H9 (cell line): ENCODE data around the gene ACOX1. TPM values are rescaled to one million over a fixed set of nuclear protein-coding genes. Genes with fewer than 3 reads are reported as not detected.

ENCODE experiments used
- DNase-seq: peaks from one replicate; pipeline ENCODE4 v3.0.0-alpha.2; 2017
- H2AFZ ChIP-seq: one replicate; pipeline ENCODE4 v1.6.1; 2013; ENCODE audit warnings: mild to moderate bottlenecking, low read length, control low read depth, moderate library complexity
- H2AK5ac ChIP-seq: 2 replicates; pipeline ENCODE4 v1.6.1; 2013; ENCODE audit warnings: low read length, control low read depth, mixed read lengths; ENCODE audit not compliant: insufficient read length
- H2BK120ac ChIP-seq: one replicate; pipeline ENCODE4 v1.6.1; 2013; ENCODE audit warnings: low read depth, mild to moderate bottlenecking, low read length, control low read depth, inconsistent platforms; ENCODE audit not compliant: poor library complexity, severe bottlenecking
- H2BK12ac ChIP-seq: 2 replicates; pipeline ENCODE4 v1.6.1; 2013; ENCODE audit warnings: low read length, control low read depth, mixed read lengths, low read depth; ENCODE audit not compliant: insufficient read length
- H2BK15ac ChIP-seq: 2 replicates; pipeline ENCODE4 v1.6.1; 2013; ENCODE audit warnings: low read depth, low read length, control low read depth
- H2BK20ac ChIP-seq: one replicate; pipeline ENCODE4 v1.6.1; 2013; ENCODE audit warnings: low read depth, mild to moderate bottlenecking, low read length, control low read depth, inconsistent platforms; ENCODE audit not compliant: poor library complexity, severe bottlenecking
- H2BK5ac ChIP-seq: 2 replicates; pipeline ENCODE4 v1.6.1; 2013; ENCODE audit warnings: low read length, control low read depth, mixed read lengths; ENCODE audit not compliant: insufficient read length
- H3K14ac ChIP-seq: 2 replicates; pipeline ENCODE4 v1.6.1; 2013; ENCODE audit warnings: low read length, control low read depth; ENCODE audit not compliant: insufficient read depth
- H3K18ac ChIP-seq: 2 replicates; pipeline ENCODE4 v1.6.1; 2013; ENCODE audit warnings: low read depth, mild to moderate bottlenecking, mixed read lengths, low read length, control low read depth; ENCODE audit not compliant: insufficient read length
- H3K23ac ChIP-seq: 2 replicates; pipeline ENCODE4 v1.6.1; 2013; ENCODE audit warnings: low read length, control low read depth, mixed read lengths, low read depth; ENCODE audit not compliant: insufficient read length
- H3K23me2 ChIP-seq: 2 replicates; pipeline ENCODE4 v1.6.1; 2013; ENCODE audit warnings: low read depth, mild to moderate bottlenecking, mixed read lengths, low read length, control low read depth; ENCODE audit not compliant: insufficient read length, poor library complexity, severe bottlenecking
- H3K27ac ChIP-seq: 2 replicates; pipeline ENCODE4 v1.5.1; 2013; ENCODE audit warnings: low read length, control low read depth, mixed read lengths, low read depth; ENCODE audit not compliant: insufficient read length
- H3K27me3 ChIP-seq: 2 replicates; pipeline ENCODE4 v1.6.1; 2013; ENCODE audit warnings: low read length, control low read depth, inconsistent platforms; ENCODE audit not compliant: insufficient read depth
- H3K4ac ChIP-seq: 2 replicates; pipeline ENCODE4 v1.6.1; 2013; ENCODE audit warnings: low read depth, mild to moderate bottlenecking, control low read depth, inconsistent platforms, low read length, moderate library complexity
- H3K4me1 ChIP-seq: 2 replicates; pipeline ENCODE4 v1.6.1; 2013; ENCODE audit warnings: low read length, control low read depth, inconsistent platforms; ENCODE audit not compliant: insufficient read depth
- H3K4me2 ChIP-seq: 2 replicates; pipeline ENCODE4 v1.6.1; 2013; ENCODE audit warnings: low read length, control low read depth, mixed read lengths; ENCODE audit not compliant: insufficient read length, insufficient read depth
- H3K56ac ChIP-seq: 2 replicates; pipeline ENCODE4 v1.6.1; 2013; ENCODE audit warnings: low read depth, mild to moderate bottlenecking, mixed read lengths, low read length, control low read depth; ENCODE audit not compliant: insufficient read length
- H3K79me1 ChIP-seq: 2 replicates; pipeline ENCODE4 v1.6.1; 2013; ENCODE audit warnings: low read depth, mild to moderate bottlenecking, moderate library complexity, low read length, control low read depth, inconsistent platforms; ENCODE audit not compliant: insufficient read depth, poor library complexity, severe bottlenecking
- H3K79me2 ChIP-seq: 2 replicates; pipeline ENCODE4 v1.6.1; 2013; ENCODE audit warnings: low read length, control low read depth, inconsistent platforms; ENCODE audit not compliant: insufficient read depth
- H3K9ac ChIP-seq: 2 replicates; pipeline ENCODE4 v1.6.1; 2013; ENCODE audit warnings: low read length, control low read depth, mixed read lengths; ENCODE audit not compliant: insufficient read length; ENCODE audit errors: extremely low read depth
- H3K9me3 ChIP-seq: one replicate; pipeline ENCODE4 v1.6.1; 2013; ENCODE audit warnings: low read depth, low read length, inconsistent platforms; ENCODE audit not compliant: control insufficient read depth
- H3T11ph ChIP-seq: one replicate; pipeline ENCODE4 v1.6.1; 2013; ENCODE audit warnings: mild to moderate bottlenecking, low read length, control low read depth, inconsistent platforms
- H4K20me1 ChIP-seq: one replicate; pipeline ENCODE4 v1.6.1; 2013; ENCODE audit not compliant: control insufficient read depth, insufficient read length, insufficient read depth
- H4K5ac ChIP-seq: 2 replicates; pipeline ENCODE4 v1.6.1; 2013; ENCODE audit warnings: low read depth, mild to moderate bottlenecking, mixed read lengths, low read length, control low read depth; ENCODE audit not compliant: insufficient read length
- H4K8ac ChIP-seq: replicated peaks from 2 replicates; pipeline ENCODE4 v1.6.1; 2013; ENCODE audit warnings: low read length, control low read depth, mixed read lengths, low read depth; ENCODE audit not compliant: insufficient read length
- H4K91ac ChIP-seq: 2 replicates; pipeline ENCODE4 v1.6.1; 2013; ENCODE audit warnings: low read depth, mild to moderate bottlenecking, moderate library complexity, mixed read lengths, low read length, control low read depth; ENCODE audit not compliant: insufficient read length
- H3K27ac Mint-ChIP-seq, 3 experiments: 2 replicates in 2 of 3; 3 replicates in 1 of 3; pipeline ENCODE4 v1.8.0; 2020 to 2021; ENCODE audit warnings: mixed read lengths in 3 of 3, mild to moderate bottlenecking in 1 of 3, moderate library complexity in 1 of 3
- H3K27me3 Mint-ChIP-seq: 2 replicates; pipeline ENCODE4 v1.8.0; 2021; ENCODE audit warnings: low read depth, mild to moderate bottlenecking, moderate library complexity, mixed read lengths
- H3K36me3 Mint-ChIP-seq, 3 experiments: 2 replicates in 2 of 3; 3 replicates in 1 of 3; pipeline ENCODE4 v1.8.0; 2020 to 2021; ENCODE audit warnings: low read depth in 3 of 3, mixed read lengths in 3 of 3; ENCODE audit not compliant: insufficient read depth in 1 of 3
- H3K4me1 Mint-ChIP-seq, 2 experiments: 2 replicates each; pipeline ENCODE4 v1.8.0; 2020; ENCODE audit warnings: mixed read lengths in 2 of 2
- H3K4me3 Mint-ChIP-seq, 2 experiments: 2 replicates in 1 of 2; 3 replicates in 1 of 2; pipeline ENCODE4 v1.8.0; 2020 to 2021; ENCODE audit warnings: mild to moderate bottlenecking in 2 of 2, mixed read lengths in 2 of 2, moderate library complexity in 1 of 2
- H3K9me3 Mint-ChIP-seq, 2 experiments: 2 replicates in 1 of 2; 3 replicates in 1 of 2; pipeline ENCODE4 v1.8.0; 2020; ENCODE audit warnings: mild to moderate bottlenecking in 2 of 2, mixed read lengths in 2 of 2, moderate library complexity in 1 of 2
- CTCF ChIP-seq: fragments of 200-600 bp; sonication (generic); conservative IDR thresholded peaks from 3 replicates; pipeline ENCODE4 v1.8.0; 2021; ENCODE audit warnings: antibody characterized with exemption, mild to moderate bottlenecking
- WGBS: extraction: QIAGEN DNeasy Blood & Tissue Kit; methylation state at CpG from one replicate; pipeline ENCODE4 v1.1.7; 2013; ENCODE audit warnings: missing lambda C conversion rate, low lambda C conversion rate, mixed read lengths; ENCODE audit not compliant: insufficient read length; ENCODE audit errors: extremely low coverage; 5-methylcytosine and 5-hydroxymethylcytosine counted together
- total RNA-seq: library from RNA; stranded (reverse); gene quantifications from 2 replicates; pipeline ENCODE4 v1.2.1, GENCODE V29; 2021

ACOX1 gene
- total RNA-seq, 1 experiment from 2014 or later: 27.4 TPM

GRCh38 chr17:75904749-75905521 lies 74.0 kb downstream of the ACOX1 start, which contains the start of gene MRPL38:
TSS of gene MRPL38 (minus strand) at chr17:75904884. CDS start at chr17:75904875, 9 bp downstream.
- H3K9me3 ChIP-seq: no peaks in the 10 kb centered on the region
- no peaks in the 10 kb centered on the region for H3K9me3 Mint-ChIP-seq
- no peaks in the 10 kb centered on the region for H3K79me2 ChIP-seq
- no peak within 1 kb of the TSS for H2BK120ac ChIP-seq
- H3K23me2 ChIP-seq: peaks cover 5% of the 10 kb centered on the region
- no peak within 1 kb of the TSS for H2BK12ac ChIP-seq
- H4K91ac ChIP-seq: no peak within 1 kb of the TSS
- H3K14ac ChIP-seq: peak within 1 kb of the TSS; percentile 78
- H3K27me3 ChIP-seq: no peaks in the 10 kb centered on the region
- no peak within 1 kb of the TSS for H4K8ac ChIP-seq
- H3K36me3 Mint-ChIP-seq: peaks cover 12 to 28% (median 22%) of the 10 kb centered on the region in 3 experiments; a peak in 6 of 7 replicates
- peak; percentile 99 for DNase-seq
- H3K27ac Mint-ChIP-seq: peak within 1 kb of the TSS; percentile 93 to 96 (median 95)
- H3K4me1 ChIP-seq: no peaks in the 10 kb centered on the region
- no peak within 1 kb of the TSS for H3T11ph ChIP-seq
- H3K9ac ChIP-seq: peak within 1 kb of the TSS; percentile 70
- H3K79me1 ChIP-seq: no peaks in the 10 kb centered on the region
- TF ChIP-seq CTCF: peak; percentile 100
- H2BK15ac ChIP-seq: no peak within 1 kb of the TSS
- peak within 1 kb of the TSS; percentile 79 for H3K4me2 ChIP-seq
- H2AFZ ChIP-seq: no peak within 1 kb of the TSS
- H3K27ac ChIP-seq: no peak within 1 kb of the TSS
- H3K4me1 Mint-ChIP-seq: peaks cover 2 to 3% of the 10 kb centered on the region in 2 experiments; a peak in 1 of 4 replicates
- no peak within 1 kb of the TSS for H3K56ac ChIP-seq
- H3K4ac ChIP-seq: no peak within 1 kb of the TSS
- no peaks in the 10 kb centered on the region for H4K20me1 ChIP-seq
- no peak within 1 kb of the TSS for H2BK20ac ChIP-seq
- no peak within 1 kb of the TSS for H4K5ac ChIP-seq
- H3K18ac ChIP-seq: no peak within 1 kb of the TSS
- WGBS: no CpG with 5 or more reads among the region's 69 CpGs
- peak within 1 kb of the TSS; percentile 91 to 94 for H3K4me3 Mint-ChIP-seq
- no peak within 1 kb of the TSS for H3K23ac ChIP-seq
- no peaks in the 10 kb centered on the region for H3K27me3 Mint-ChIP-seq
- no peak within 1 kb of the TSS for H2AK5ac ChIP-seq
- H2BK5ac ChIP-seq: no peak within 1 kb of the TSS
